SK-N-SH treated with all-trans-retinoic acid at 6 μM for 48 hours (cell line): ENCODE results near the gene ZFYVE28.
A peak's percentile ranks its signal among the peaks of the same experiment; 100 is the strongest.

Experiments used
- ATAC-seq: fragments of 200-7000 bp; cut with Tn5 transposase; 3 replicates; pipeline ENCODE4 v1.9.1; 2020; ENCODE audit warnings: mild to moderate bottlenecking, moderate library complexity
- ARNTL ChIP-seq: fragments of 450-650 bp; formaldehyde crosslinking; IDR thresholded peaks from 2 replicates; pipeline ENCODE4 v1.5.0; 2020; ENCODE audit warnings: low read depth, mild to moderate bottlenecking, moderate library complexity, borderline replicate concordance
- BACH2 ChIP-seq: fragments of 250-450 bp; sonication (Bioruptor Pico); IDR thresholded peaks from 2 replicates; pipeline ENCODE4 v1.9.0; 2021; ENCODE audit warnings: mild to moderate bottlenecking, borderline replicate concordance
- CREB5 ChIP-seq: fragments of 250-450 bp; sonication (Bioruptor Pico); IDR thresholded peaks from 2 replicates; pipeline ENCODE4 v1.5.1; 2020; ENCODE audit warnings: low read depth, mild to moderate bottlenecking, moderate library complexity
- CSDC2 ChIP-seq: fragments of 250-450 bp; sonication (Bioruptor Pico); IDR thresholded peaks from 2 replicates; pipeline ENCODE4 v1.5.0; 2020; ENCODE audit warnings: mild to moderate bottlenecking, moderate library complexity
- CSRNP3 ChIP-seq: fragments of 250-450 bp; sonication (Bioruptor Pico); IDR thresholded peaks from 2 replicates; pipeline ENCODE4 v1.5.1; 2021; ENCODE audit warnings: mild to moderate bottlenecking, moderate library complexity
- GLIS3 ChIP-seq: fragments of 250-450 bp; sonication (Bioruptor Pico); IDR thresholded peaks from 2 replicates; pipeline ENCODE4 v1.5.0; 2020; ENCODE audit warnings: mild to moderate bottlenecking, moderate library complexity
- ISL1 ChIP-seq: fragments of 250-450 bp; sonication (Bioruptor Pico); IDR thresholded peaks from 2 replicates; pipeline ENCODE4 v2.1.2; 2022; ENCODE audit warnings: mild to moderate bottlenecking, moderate library complexity
- OSR1 ChIP-seq: fragments of 250-450 bp; sonication (Bioruptor Pico); IDR thresholded peaks from 2 replicates; pipeline ENCODE4 v1.8.0; 2022; ENCODE audit warnings: moderate library complexity, mild to moderate bottlenecking, inconsistent platforms
- PATZ1 ChIP-seq: fragments of 250-450 bp; sonication (Bioruptor Pico); IDR thresholded peaks from 2 replicates; pipeline ENCODE4 v1.8.0; 2020; ENCODE audit warnings: mild to moderate bottlenecking, moderate library complexity, borderline replicate concordance
- PPARA ChIP-seq: fragments of 250-450 bp; sonication (Bioruptor Pico); IDR thresholded peaks from 2 replicates; pipeline ENCODE4 v1.5.0; 2020; ENCODE audit warnings: mild to moderate bottlenecking, borderline replicate concordance
- RARB ChIP-seq: fragments of 250-450 bp; sonication (Bioruptor Pico); IDR thresholded peaks from 2 replicates; pipeline ENCODE4 v1.8.0; 2021; ENCODE audit warnings: mild to moderate bottlenecking, moderate library complexity
- TCF4 ChIP-seq: fragments of 250-450 bp; sonication (Bioruptor Pico); IDR thresholded peaks from 2 replicates; pipeline ENCODE4 v1.8.0; 2021; ENCODE audit warnings: mild to moderate bottlenecking, moderate library complexity, borderline replicate concordance
- TOX ChIP-seq: fragments of 250-450 bp; sonication (Bioruptor Pico); IDR thresholded peaks from 2 replicates; pipeline ENCODE4 v1.8.0; 2021; ENCODE audit warnings: mild to moderate bottlenecking, moderate library complexity, borderline replicate concordance
- TSHZ2 ChIP-seq: fragments of 250-450 bp; sonication (Bioruptor Pico); IDR thresholded peaks from 2 replicates; pipeline ENCODE4 v1.5.0; 2020; ENCODE audit warnings: mild to moderate bottlenecking, moderate library complexity
- ZC3H10 ChIP-seq: fragments of 250-450 bp; sonication (Bioruptor Pico); IDR thresholded peaks from 2 replicates; pipeline ENCODE4 v1.5.1; 2021; ENCODE audit warnings: mild to moderate bottlenecking, moderate library complexity
- ZFP3 ChIP-seq: fragments of 250-450 bp; sonication (Bioruptor Pico); IDR thresholded peaks from 2 replicates; pipeline ENCODE4 v1.5.0; 2020; ENCODE audit warnings: mild to moderate bottlenecking, moderate library complexity
- ZFP30 ChIP-seq: fragments of 450-650 bp; formaldehyde crosslinking; IDR thresholded peaks from 2 replicates; pipeline ENCODE4 v1.5.0; 2022; ENCODE audit warnings: mild to moderate bottlenecking, moderate library complexity
- ZNF565 ChIP-seq: fragments of 450-650 bp; formaldehyde crosslinking; conservative IDR thresholded peaks from 2 replicates; pipeline ENCODE4 v1.5.0; 2020; ENCODE audit warnings: low read depth, mild to moderate bottlenecking, moderate library complexity
- ZNF8 ChIP-seq: fragments of 450-650 bp; formaldehyde crosslinking; IDR thresholded peaks from 2 replicates; pipeline ENCODE4 v1.5.0; 2020; ENCODE audit warnings: mild to moderate bottlenecking, moderate library complexity

The ZFYVE28 gene

GRCh38 chr4:2287594-2287915 is 130.9 kb downstream of the ZFYVE28 start (continued):
- TF ChIP-seq PATZ1 (CRISPR knock-in tag) (no peak), TOX (no peak), BACH2 (CRISPR knock-in tag) (no peak), ZFP30 (CRISPR knock-in tag) (no peak), CSRNP3 (CRISPR knock-in tag) (no peak), RARB (CRISPR knock-in tag) (no peak), ARNTL (CRISPR knock-in tag) (no peak)

GRCh38 chr4:2286904-2287593 is 131.4 kb downstream of the ZFYVE28 start:
- TF ChIP-seq ZFP3 (CRISPR knock-in tag) (no peak), TSHZ2 (CRISPR knock-in tag) (no peak), PPARA (CRISPR knock-in tag) (no peak), CSRNP3 (CRISPR knock-in tag) (no peak), GLIS3 (CRISPR knock-in tag) (no peak), RARB (CRISPR knock-in tag) (no peak), OSR1 (no peak), CSDC2 (CRISPR knock-in tag) (no peak)
- ATAC-seq = peak; percentile 63

- no peak for ATAC-seq
- no peak for TF ChIP-seq ZFP30 (CRISPR knock-in tag)
- no peak for TF ChIP-seq ZC3H10 (CRISPR knock-in tag)
- TF ChIP-seq GLIS3 (CRISPR knock-in tag) = no peak
- no peak for TF ChIP-seq RARB (CRISPR knock-in tag)
- no peak for TF ChIP-seq TCF4 (CRISPR knock-in tag)
- no peak for TF ChIP-seq TSHZ2 (CRISPR knock-in tag)
- no peak for TF ChIP-seq ZNF565
- no peak for TF ChIP-seq ZFP3 (CRISPR knock-in tag)
- no peak for TF ChIP-seq CREB5 (CRISPR knock-in tag)
- TF ChIP-seq ZNF8 (CRISPR knock-in tag) = no peak
- TF ChIP-seq ISL1 = no peak
- no peak for TF ChIP-seq ARNTL (CRISPR knock-in tag)
- TF ChIP-seq BACH2 (CRISPR knock-in tag) = no peak
Measured at GRCh38 chr4:2285613-2286381, 132.6 kb downstream of the ZFYVE28 start.
